GM21515 (cell line): Measurements from ENCODE around the gene SOX12.
"Not testable (repeated sequence)": the region's sequence is repeated elsewhere in the genome, so short reads cannot be mapped to it uniquely, and the experiment has no call there.

Source experiments
- ATAC-seq: cut with Tn5 transposase; IDR thresholded peaks from one replicate; pipeline ENCODE4 v1.9.1; 2021; ENCODE audit not compliant: unreplicated experiment

SOX12 gene

GRCh38 chr20:328027-328974 is 2.9 kb downstream of the SOX12 start:
- ATAC-seq: no peak

DNA sequence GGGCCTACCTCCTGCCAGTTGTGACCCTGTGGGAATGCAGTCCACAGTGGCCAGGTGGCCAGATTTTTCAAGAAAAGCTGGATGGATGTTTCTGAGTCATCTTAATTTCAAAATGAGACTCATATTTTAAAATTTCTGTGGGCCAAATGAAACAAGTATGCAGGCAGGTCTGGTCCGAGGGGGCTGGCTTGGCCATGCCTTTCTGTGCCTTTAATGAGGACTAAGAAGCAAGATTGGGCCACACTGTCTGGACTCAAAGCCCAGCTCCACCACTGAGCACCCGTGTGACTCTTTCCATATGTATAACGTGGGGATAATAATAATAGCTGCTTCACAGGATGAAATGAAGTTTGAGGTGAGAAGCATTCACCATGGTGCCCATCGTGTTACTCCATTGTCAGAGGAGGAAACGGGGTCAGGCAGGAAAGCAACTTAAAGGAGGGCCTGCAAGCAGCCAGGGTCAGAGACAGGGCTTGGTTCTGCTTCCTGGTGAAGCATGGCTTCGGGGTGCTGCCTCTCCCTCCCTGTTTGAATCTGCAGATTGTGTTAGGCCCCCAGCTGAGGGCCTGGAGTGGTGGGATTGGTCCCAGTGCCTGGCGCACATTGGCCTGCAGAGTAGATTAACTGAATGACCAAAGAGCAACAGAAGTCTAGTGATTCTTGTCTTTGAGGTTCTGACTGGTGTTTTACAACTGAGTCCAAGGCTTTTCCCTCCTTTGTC is 3.8 kb downstream of the SOX12 start:
- no peak for ATAC-seq

GRCh38 chr20:329851-330232 is 4.5 kb downstream of the SOX12 start:
- ATAC-seq: no peak

DNA sequence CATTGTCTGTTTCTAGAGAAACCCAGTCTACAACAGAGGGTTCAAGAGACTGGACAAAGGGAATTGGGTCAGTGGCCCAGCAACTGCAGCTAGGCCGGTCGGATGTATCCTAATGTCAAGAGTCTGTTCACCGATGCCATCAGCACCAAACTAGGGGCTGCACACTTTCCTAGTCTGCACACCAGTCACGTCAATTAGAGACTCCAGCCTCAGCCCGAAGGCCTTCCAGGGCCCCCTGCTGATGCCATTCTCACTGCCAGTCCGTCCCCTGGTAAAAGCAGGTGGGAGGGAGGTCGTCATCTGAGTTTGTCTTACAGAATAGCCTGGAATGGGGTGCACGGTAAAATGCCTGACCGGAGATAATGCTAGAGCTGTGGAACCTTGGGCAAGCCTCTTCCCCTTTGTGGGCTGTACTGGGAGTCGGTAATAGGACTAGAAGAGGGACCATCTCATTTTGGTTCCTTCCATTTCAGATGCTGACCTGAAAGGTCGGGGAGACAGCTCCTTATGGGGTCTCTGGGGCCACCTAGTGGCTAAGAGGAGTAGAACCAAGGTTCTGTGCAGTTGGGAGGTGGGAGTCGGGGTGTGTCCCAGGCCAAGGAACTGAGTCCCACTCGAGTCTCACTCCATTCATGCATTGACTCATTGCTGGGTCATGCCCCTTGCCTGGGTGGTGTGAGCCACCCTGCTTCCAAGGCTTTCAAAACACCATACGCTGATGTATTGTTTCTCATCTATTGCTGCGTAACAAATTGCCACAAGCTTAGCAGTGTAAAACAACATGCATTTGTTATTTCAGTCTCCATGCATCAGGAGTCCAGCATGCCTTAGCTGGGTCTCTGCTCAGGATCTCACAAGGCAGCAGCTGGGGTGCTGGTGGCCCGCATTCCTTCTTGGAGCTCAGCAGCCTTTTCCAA is 5.1 kb downstream of the SOX12 start:
- ATAC-seq: no peak

- ATAC-seq: no peak
These were observed 9.2 kb downstream of the SOX12 start for GRCh38 chr20:334578-334977.

GRCh38 chr20:336040-336439 is 10.7 kb downstream of the SOX12 start:
- not testable (repeated sequence) for ATAC-seq

- no peak for ATAC-seq
These were observed 16.3 kb downstream of the SOX12 start for GRCh38 chr20:341682-342081.

DNA sequence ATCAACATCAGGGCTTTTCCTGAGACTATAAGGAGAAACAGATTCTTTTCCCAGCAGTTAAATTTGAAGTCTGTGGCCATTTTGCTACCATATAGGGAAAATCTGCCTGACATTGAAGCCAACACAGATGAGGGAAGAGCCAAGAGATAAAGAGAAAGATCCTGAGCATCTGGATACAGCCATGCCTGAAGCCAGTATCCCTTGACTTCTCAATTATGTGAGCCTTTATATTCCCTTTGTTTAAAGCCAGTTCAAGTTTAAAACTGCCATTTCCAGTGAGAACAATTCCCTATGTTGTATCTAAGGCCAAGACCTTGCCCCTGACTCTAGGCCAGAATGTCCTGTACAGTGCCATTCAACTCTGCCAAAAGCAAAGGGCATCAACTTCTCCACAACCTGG is 17.8 kb downstream of the SOX12 start:
- no peak for ATAC-seq

DNA sequence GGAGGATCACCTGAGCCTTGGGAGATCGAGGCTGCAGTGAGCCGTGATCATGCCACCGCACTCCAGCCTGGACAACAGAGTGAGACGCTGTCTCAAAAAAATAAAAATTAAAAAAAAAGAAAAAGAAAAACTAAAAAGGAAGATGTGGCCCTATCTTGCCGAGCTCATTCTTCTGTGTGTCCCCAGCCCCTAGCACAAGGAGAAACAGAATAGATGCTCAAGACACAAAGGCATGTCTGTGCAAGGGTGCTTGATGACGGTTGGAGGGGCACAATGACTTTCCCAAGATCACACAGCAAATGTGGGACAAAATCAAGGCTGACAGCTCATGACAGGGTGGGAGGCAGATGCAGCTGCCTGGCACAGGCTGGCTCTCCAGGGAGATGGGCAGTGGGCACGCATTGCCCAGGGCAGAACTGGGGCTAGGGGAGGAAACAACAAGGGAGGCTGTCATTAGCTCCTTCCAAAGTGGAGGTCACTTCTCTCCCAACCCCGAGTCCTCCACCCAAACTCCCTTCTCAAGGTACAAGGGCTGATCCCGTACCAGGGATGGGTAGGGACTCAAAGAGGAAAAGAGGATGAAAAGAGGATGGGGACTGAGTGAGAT is 20.8 kb downstream of the SOX12 start:
- ATAC-seq: no peak

DNA sequence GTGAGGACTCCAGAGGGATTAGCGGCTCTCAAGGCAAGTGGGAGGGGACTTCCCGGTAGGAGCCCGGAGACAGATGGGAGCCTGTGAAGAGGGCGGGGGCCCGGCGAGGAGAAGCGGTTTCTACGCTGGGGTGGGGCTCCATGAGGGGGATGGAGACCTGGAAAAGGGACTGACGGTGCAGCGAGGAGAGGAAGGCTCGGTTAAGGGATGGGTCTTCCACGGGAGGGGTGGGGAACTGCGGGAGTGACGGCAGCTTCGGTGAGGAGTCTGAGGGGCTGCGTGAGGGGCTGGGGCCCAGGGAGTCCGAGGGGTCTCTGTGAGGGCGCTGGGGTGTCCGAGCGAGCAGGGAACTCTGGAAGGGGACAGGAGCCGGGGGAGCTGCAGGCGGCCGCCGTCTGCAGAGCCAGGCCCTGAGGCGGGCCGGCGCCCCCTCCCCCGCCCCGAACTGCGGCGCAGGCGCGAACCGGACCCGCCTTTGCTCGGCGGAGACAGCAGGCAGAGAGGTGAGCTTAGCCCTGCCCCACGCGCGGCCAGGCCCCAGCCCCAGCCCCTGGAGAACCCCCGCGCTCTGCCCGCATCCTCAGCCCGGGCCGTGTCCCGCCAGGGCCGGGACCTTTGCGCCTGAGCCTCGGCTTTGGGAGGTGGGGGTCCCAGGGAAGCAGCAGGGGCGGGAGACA is 21.4 kb downstream of the SOX12 start, which contains the start of gene NRSN2:
Gene NRSN2 (plus strand): TSS at position 472 of the 677 bp plus-strand sequence. CDS start 2,533 bp downstream, outside the sequence.
- ATAC-seq: peak; percentile 36

- peak; percentile 10 for ATAC-seq
These were observed 21.9 kb downstream of the SOX12 start for GRCh38 chr20:347317-347639.

DNA sequence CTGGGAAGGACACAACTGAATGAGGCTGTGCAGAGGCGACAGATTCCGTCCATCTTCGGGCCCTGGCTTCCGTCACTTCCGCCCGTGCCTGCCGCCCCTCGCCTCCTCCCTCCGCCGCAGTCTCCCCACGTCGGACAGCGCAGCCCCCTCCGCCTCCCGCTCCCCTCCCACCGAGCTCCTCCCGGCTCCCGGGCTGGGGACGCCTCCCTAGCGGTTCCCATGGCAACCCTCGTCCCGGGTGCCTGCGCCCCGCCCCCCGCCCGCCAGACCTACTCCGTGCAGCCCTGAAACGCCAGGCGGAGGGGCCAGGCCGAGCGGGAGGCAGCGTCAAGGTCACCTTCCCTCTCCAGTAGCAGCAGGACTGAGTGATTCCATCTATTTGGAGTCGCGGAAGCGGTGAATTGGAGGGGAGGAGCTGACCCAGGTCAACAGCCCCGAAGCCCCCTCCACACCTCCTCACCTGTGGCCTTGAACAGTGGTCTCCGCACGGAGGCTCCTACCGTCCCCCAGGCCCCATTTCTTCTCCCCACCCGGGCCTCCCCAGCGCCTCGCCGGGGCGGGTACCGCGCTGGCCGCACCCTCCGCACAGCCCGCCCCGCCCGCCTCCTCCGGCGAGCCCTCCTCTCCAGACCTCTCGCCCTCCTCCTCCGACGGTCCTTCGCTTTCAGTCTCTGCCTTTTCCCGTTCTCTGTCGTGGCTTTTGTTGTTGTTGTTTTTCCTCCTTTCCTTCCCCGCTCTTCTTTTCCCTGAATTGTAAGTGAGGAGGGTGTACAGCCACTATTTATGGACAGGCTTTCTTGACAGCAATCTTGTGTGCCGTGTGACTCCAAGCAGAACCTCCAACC is 22.5 kb downstream of the SOX12 start:
- peak; percentile 70 for ATAC-seq

DNA sequence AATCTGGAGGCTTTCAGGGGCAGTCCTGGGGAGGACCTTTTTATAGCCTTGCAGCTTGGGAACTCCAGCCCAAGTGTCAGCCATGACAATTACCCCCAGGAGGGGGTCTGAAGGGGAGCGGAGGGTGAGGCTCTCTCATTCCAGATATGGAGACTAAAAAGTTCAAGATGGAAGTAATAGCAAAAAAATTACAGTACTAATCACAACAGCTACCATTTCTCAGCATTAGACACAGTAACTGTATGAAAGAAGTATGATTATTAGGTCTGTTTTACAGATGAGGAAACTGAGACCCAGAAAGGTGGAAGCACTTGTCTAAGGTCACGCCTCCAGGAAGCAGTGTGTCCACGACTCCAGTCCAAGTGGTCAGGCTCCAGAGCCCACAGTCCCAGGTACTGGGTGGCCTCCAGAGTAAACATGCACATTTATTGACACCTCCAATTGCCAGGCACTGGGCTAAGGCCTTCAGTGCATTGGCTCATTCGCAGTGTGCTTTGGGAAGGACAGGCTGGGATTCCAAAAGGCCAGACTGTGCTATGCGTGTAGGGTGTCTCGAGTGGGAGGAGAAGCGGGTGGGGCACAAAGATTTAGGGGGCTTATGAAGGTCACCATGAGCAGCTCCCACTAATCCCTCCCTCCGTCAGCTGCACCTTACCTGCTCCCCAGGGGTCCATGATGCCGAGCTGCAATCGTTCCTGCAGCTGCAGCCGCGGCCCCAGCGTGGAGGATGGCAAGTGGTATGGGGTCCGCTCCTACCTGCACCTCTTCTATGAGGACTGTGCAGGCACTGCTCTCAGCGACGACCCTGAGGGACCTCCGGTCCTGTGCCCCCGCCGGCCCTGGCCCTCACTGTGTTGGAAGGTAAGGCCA is 23.9 kb downstream of the SOX12 start:
- no peak for ATAC-seq

GRCh38 chr20:353166-353565 is 27.8 kb downstream of the SOX12 start:
- no peak for ATAC-seq

GRCh38 chr20:354298-354977 is 29.1 kb downstream of the SOX12 start:
- ATAC-seq: peak; percentile 85

DNA sequence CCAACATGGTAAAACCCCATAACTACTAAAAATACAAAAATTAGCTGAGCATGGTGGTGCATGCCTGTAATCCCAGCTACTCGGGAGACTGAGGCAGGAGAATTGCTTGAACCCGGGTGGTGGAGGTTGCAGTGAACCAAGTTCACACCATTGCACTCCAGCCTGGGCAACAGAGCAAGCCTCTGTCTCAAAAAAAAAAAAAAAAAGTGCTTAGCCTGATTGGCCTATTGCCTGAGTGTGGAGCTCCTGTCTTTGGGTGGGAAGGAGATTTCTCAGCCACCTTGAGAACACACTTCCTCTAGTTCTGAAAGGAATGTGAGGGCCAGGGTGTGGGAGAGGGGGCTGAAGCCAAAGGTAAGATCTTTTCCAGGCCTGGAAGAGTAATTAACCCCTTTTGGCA is 30.8 kb downstream of the SOX12 start:
- ATAC-seq: not testable (repeated sequence)

DNA sequence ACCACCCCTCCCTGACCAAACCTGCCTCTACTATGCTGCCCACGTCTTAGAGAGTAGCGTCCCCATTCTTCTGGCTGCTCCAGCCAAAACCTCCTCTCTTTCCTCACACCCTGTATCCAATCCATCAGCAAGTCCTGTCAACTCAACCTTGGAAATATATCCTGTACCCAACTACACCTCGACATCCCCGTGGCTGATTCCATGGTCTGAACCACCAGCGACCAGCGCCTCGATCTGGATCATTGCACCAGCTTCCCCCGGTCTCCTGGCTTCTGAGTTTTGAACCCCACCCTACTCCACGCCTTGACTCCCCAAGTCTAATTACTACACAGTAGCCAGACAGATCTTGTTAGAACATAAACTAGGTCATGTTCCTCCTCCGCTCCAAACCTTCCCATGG is 31.4 kb downstream of the SOX12 start:
- no peak for ATAC-seq
